Mucosa of descending colon (tissue), 3 donors: Measurements from ENCODE around the gene AMPD3. TPM values are rescaled to one million over a fixed set of nuclear protein-coding genes. Genes with fewer than 3 reads are reported as not detected.

Experiments used
- ATAC-seq: fragments of 200-7000 bp; cut with Tn5 transposase; one replicate; pipeline ENCODE4 v1.9.1; 2020; ENCODE audit warnings: mild to moderate bottlenecking, moderate library complexity
- DNase-seq, 3 donors: peaks; one replicate each; pipeline ENCODE4 v3.0.0-alpha.2; 2020
- H3K36me3 ChIP-seq: fragments of 200-600 bp; one replicate; pipeline ENCODE4 v1.8.0; 2021; ENCODE audit warnings: low read depth, mild to moderate bottlenecking
- H3K4me1 ChIP-seq: fragments of 200-600 bp; one replicate; pipeline ENCODE4 v1.8.0; 2021; ENCODE audit warnings: low read depth, mild to moderate bottlenecking
- H3K4me3 ChIP-seq: fragments of 200-600 bp; one replicate; pipeline ENCODE4 v1.8.0; 2021; ENCODE audit warnings: mild to moderate bottlenecking
- H3K9me3 ChIP-seq: fragments of 200-600 bp; one replicate; pipeline ENCODE4 v1.8.0; 2021; ENCODE audit warnings: mild to moderate bottlenecking
- intact Hi-C, 2 donors: fragments of 100-400 bp; cut with DNase I in 1 of 2; cut with micrococcal nuclease in 1 of 2; formaldehyde crosslinking; loops; one replicate each; pipeline versions ENCODE4 v1.11.0 to v1.11.1; 2022; cut with DNase I, micrococcal nuclease
- long read RNA-seq, 2 donors: library from polyadenylated mRNA; unstranded; transcript quantifications; one replicate each; pipeline ENCODE4 v2.0.0, GENCODE V29; 2019 to 2021
- total RNA-seq, 3 donors: library from RNA; stranded (reverse); fragmentation: NEBNext Ultra II Directional in 2 of 3; extraction: Animal tissue kit (Norgen Biotek cat#: 25700) in 2 of 3; gene quantifications; one replicate each; pipeline versions ENCODE4 v1.2.1 to v1.2.4, GENCODE V29; 2021 to 2023
- TF ChIP-seq, protein P1 (sequence below): fragments of 200-600 bp; IDR thresholded peaks from one replicate; pipeline ENCODE4 v1.8.0; 2022; ENCODE audit warnings: antibody characterized with exemption, mild to moderate bottlenecking
- donor health status: DM: no; HTN: no; CAD: no; lungs with moderate emphysema.
- donor health status: DM: no; HTN: no; CAD: no.
- donor health status: DM: no; HTN: yes; CAD: no.

AMPD3 gene
- 10 to 100 TPM in 2 of 3 donors, 1 to 10 TPM in 1; 7.2 to 16.2 (median 10.6) TPM for total RNA-seq
- long read RNA-seq, donor 1, partial matches to known transcripts, result 1 of 2 reads
- long read RNA-seq, donor 1, other reads (novel, unspliced or antisense), result 1 of 2 reads
- long read RNA-seq, donor 2, partial matches to known transcripts, result 0 of 5 reads
- long read RNA-seq, donor 2, other reads (novel, unspliced or antisense), result 4 of 5 reads

- peak; percentile 5 for ATAC-seq
- TF ChIP-seq, protein P1, sequence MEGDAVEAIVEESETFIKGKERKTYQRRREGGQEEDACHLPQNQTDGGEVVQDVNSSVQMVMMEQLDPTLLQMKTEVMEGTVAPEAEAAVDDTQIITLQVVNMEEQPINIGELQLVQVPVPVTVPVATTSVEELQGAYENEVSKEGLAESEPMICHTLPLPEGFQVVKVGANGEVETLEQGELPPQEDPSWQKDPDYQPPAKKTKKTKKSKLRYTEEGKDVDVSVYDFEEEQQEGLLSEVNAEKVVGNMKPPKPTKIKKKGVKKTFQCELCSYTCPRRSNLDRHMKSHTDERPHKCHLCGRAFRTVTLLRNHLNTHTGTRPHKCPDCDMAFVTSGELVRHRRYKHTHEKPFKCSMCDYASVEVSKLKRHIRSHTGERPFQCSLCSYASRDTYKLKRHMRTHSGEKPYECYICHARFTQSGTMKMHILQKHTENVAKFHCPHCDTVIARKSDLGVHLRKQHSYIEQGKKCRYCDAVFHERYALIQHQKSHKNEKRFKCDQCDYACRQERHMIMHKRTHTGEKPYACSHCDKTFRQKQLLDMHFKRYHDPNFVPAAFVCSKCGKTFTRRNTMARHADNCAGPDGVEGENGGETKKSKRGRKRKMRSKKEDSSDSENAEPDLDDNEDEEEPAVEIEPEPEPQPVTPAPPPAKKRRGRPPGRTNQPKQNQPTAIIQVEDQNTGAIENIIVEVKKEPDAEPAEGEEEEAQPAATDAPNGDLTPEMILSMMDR, result no peak
- Histone ChIP-seq H3K9me3 (no peaks in the 10 kb centered on the region), H3K4me3 (no peak within 1 kb of the TSS), H3K4me1 (peaks cover 10% of the 10 kb centered on the region), H3K36me3 (no peaks in the 10 kb centered on the region)
- intact Hi-C loops, result no loop called here
- peak in 1 of 3 donors; percentile 16 for DNase-seq
These were observed at the start of gene AMPD3 for GRCh38 chr11:10454878-10455631. TSS of gene AMPD3 (plus strand) at chr11:10455264. CDS start at chr11:10461520, 6,256 bp downstream.

GRCh38 chr11:10405865-10406592 is 49.0 kb upstream of the AMPD3 start:
- Histone ChIP-seq H3K4me3 (no peak overlapping the region), H3K4me1 (no peaks in the 10 kb centered on the region), H3K9me3 (no peaks in the 10 kb centered on the region), H3K36me3 (no peaks in the 10 kb centered on the region)
- ATAC-seq (peak; percentile 84), DNase-seq (peak in 1 of 3 donors; percentile 70)
- TF ChIP-seq, protein P1, result no peak
- intact Hi-C loops, result loop anchor here (5.0 kb wide), 2 partner anchors 326 to 331 kb away; no protein-coding TSS in a partner anchor

DNA sequence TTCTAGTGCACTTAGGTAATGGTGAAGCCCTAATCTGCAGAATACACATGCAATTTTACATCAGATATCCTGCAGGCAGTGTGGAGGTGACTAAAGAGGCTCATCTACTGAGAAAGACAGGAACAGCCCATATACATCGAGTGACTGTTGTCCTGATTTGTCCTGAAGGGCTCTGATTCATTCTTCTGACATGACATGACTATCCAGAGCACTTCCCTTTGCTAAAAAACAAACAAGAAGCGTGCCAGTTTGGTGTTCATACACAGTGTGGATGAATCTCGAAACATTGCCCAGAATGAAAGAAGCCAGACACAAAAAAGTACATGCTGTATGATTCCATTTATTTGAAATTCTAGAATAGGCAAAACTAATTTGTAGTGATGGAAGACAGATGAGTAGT is 48.0 kb upstream of the AMPD3 start:
- DNase-seq, result no peak
- Histone ChIP-seq H3K36me3 (no peaks in the 10 kb centered on the region), H3K9me3 (no peaks in the 10 kb centered on the region), H3K4me3 (no peak overlapping the region), H3K4me1 (no peaks in the 10 kb centered on the region)
- peak; percentile 60 for ATAC-seq
- intact Hi-C loops, result loop anchor here (5.0 kb wide), 2 partner anchors 325 to 330 kb away; no protein-coding TSS in a partner anchor
- TF ChIP-seq, protein P1, result no peak

DNA sequence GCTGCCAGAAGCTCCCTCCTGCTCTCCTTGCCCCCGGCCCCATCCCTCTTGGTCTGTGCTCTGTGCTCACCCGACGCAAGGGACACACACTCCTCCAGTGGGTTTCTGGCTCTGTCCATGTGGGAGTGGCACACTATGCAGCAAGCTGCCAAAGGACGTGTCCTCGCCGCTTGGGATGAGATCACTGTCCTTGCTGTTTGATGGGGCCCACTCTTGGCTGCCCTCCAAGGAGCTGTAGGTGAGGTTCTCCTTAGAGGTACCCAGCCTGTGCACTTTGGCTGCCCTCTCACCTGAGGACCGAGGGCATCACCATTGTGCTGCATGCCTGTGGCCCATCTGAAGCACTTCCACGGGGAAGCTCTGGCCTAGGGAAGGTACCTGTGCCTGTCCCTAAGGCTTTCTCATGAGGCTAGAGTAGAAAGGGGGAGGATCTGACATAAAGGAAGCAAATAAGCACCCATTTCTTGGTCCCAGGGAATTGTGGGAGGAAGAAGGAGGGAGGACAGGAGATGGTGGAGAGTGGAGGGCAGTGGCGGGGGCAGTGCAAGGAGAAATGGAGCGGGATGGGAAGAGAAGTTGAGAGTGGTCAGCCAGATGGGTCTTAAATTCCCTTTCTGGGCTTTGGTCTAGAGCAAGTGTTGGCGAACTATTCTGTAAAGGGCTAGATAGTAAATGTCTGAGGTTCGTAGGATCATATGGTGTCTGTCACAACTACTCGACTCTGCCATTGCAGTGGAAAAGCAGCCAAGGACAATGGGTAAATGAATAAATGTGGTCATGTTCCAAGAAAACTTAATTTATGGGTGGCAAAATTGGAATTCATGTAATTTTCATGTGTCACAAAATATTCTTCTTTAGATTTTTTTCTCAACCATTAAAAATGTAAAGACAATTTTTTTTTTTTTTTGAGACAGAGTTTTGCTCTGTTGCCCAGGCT is 47.0 kb upstream of the AMPD3 start:
- intact Hi-C loops, result loop anchor here (5.0 kb wide), 2 partner anchors 324 to 329 kb away; no protein-coding TSS in a partner anchor
- H3K9me3 ChIP-seq, result no peaks in the 10 kb centered on the region
- H3K36me3 ChIP-seq, result no peaks in the 10 kb centered on the region
- ATAC-seq (no peak), DNase-seq (no peak)
- no peaks in the 10 kb centered on the region for H3K4me1 ChIP-seq
- no peak overlapping the region for H3K4me3 ChIP-seq
- TF ChIP-seq, protein P1, result no peak

DNA sequence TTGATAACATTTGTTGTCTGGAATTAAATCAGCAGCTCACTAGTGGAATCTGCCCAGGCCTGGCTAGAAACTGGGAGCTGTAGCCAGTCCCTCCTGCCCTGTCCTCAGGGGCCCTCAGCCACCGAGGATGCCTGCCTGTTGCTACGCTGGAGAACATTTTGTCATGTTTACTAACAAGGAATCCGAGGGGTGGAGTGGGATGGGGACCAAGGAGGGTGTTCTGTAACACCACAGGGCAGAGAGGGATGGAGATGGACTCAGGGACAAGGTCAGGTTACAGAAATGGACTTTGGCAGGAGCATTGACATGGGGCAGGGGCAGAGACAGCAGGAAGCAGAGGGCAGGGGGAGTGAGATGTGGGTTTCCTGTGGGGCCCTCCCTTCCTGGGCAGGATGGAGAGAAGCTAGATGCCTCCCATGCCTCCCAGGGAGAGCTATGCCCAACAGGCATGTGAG is 45.8 kb upstream of the AMPD3 start:
- DNase-seq, result no peak
- Histone ChIP-seq H3K9me3 (no peaks in the 10 kb centered on the region), H3K4me1 (no peaks in the 10 kb centered on the region), H3K36me3 (no peaks in the 10 kb centered on the region), H3K4me3 (no peak overlapping the region)
- TF ChIP-seq, protein P1, result no peak
- ATAC-seq, result no peak
- intact Hi-C loops, result loop anchor here (5.0 kb wide), 2 partner anchors 323 to 328 kb away; no protein-coding TSS in a partner anchor
